Measurements from ENCODE around the gene PTPRM. TPM values are rescaled to one million over a fixed set of nuclear protein-coding genes. Genes with fewer than 3 reads are reported as not detected.

PTPRM gene
- total and polyA plus RNA-seq, 4 donors = 61.1 to 146 (median 87.5) TPM

GRCh38 chr18:8389391-8390340, 822.5 kb downstream of the PTPRM start:
- H3K9me3 ChIP-seq (ENCODE audit: control insufficient read depth in 4 of 4, insufficient read depth in 3 of 4, low read length in 3 of 4) = peaks cover 0 to 2% (median 0%) of the 10 kb centered on the region in 4 donors
- no peaks in the 10 kb centered on the region for H3K4me1 ChIP-seq (ENCODE audit: control insufficient read depth in 5 of 5, insufficient read depth in 5 of 5, low read length in 5 of 5)
- H3K4me3 ChIP-seq = no peak overlapping the region
- DNase-seq (peak; percentile 74 to 86 (median 76)), ATAC-seq (ENCODE audit: insufficient read depth, low FRiP score) (peak; percentile 82)
- H3K27ac ChIP-seq (ENCODE audit: low read depth in 1 of 2, low read length in 1 of 2) = no peak overlapping the region
- H3K36me3 ChIP-seq (ENCODE audit: control insufficient read depth in 4 of 4, insufficient read depth in 4 of 4, low read length in 4 of 4) = peaks cover 13 to 27% (median 24%) of the 10 kb centered on the region in 4 donors
- H3K27me3 ChIP-seq (ENCODE audit: control insufficient read depth in 3 of 3, insufficient read depth in 3 of 3, low read length in 2 of 3) = no peaks in the 10 kb centered on the region
- H3K9ac ChIP-seq (ENCODE audit: insufficient read depth in 1 of 2, low read length in 2 of 2) = no peak overlapping the region
- WGBS, 2 donors = 70 to 74% methylated on average over 14 of the region's 14 CpGs
- peak; percentile 60 for TF ChIP-seq CTCF (IDR thresholded peaks at IDR 0.05; ENCODE audit: control extremely low read depth, extremely low read depth)

- DNase-seq = no peak
- no peak overlapping the region for H3K4me3 ChIP-seq
- no peaks in the 10 kb centered on the region for H3K27me3 ChIP-seq (ENCODE audit: control insufficient read depth in 3 of 3, insufficient read depth in 3 of 3, low read length in 2 of 3)
- H3K36me3 ChIP-seq (ENCODE audit: control insufficient read depth in 4 of 4, insufficient read depth in 4 of 4, low read length in 4 of 4) = peaks cover 14 to 27% (median 21%) of the 10 kb centered on the region in 4 donors
- H3K4me1 ChIP-seq (ENCODE audit: control insufficient read depth in 5 of 5, insufficient read depth in 5 of 5, low read length in 5 of 5) = no peaks in the 10 kb centered on the region
- H3K9me3 ChIP-seq (ENCODE audit: control insufficient read depth in 4 of 4, insufficient read depth in 3 of 4, low read length in 3 of 4) = no peaks in the 10 kb centered on the region
- no peak overlapping the region for H3K27ac ChIP-seq (ENCODE audit: low read depth in 1 of 2, low read length in 1 of 2)
- ATAC-seq (ENCODE audit: insufficient read depth, low FRiP score) = no peak
- H3K9ac ChIP-seq (ENCODE audit: insufficient read depth in 1 of 2, low read length in 2 of 2) = no peak overlapping the region
- 55 to 83% methylated on average over 2 of the region's 2 CpGs for WGBS, 2 donors
- no peak for TF ChIP-seq CTCF (IDR thresholded peaks at IDR 0.05; ENCODE audit: control extremely low read depth, extremely low read depth)
These were observed 824.0 kb downstream of the PTPRM start for GRCh38 chr18:8391068-8391467.

- no peaks in the 10 kb centered on the region for H3K9me3 ChIP-seq (ENCODE audit: control insufficient read depth in 4 of 4, insufficient read depth in 3 of 4, low read length in 3 of 4)
- no peak for DNase-seq
- no peak for TF ChIP-seq CTCF (IDR thresholded peaks at IDR 0.05; ENCODE audit: control extremely low read depth, extremely low read depth)
- H3K27me3 ChIP-seq (ENCODE audit: control insufficient read depth in 3 of 3, insufficient read depth in 3 of 3, low read length in 2 of 3) = no peaks in the 10 kb centered on the region
- 88 to 97% methylated on average over 7 of the region's 7 CpGs for WGBS, 2 donors
- ATAC-seq (ENCODE audit: insufficient read depth, low FRiP score) = no peak
- H3K4me3 ChIP-seq = no peak overlapping the region
- H3K4me1 ChIP-seq (ENCODE audit: control insufficient read depth in 5 of 5, insufficient read depth in 5 of 5, low read length in 5 of 5) = no peaks in the 10 kb centered on the region
- peaks cover 3 to 27% (median 10%) of the 10 kb centered on the region in 4 donors for H3K36me3 ChIP-seq (ENCODE audit: control insufficient read depth in 4 of 4, insufficient read depth in 4 of 4, low read length in 4 of 4)
- H3K27ac ChIP-seq (ENCODE audit: low read depth in 1 of 2, low read length in 1 of 2) = no peak overlapping the region
- no peak overlapping the region for H3K9ac ChIP-seq (ENCODE audit: insufficient read depth in 1 of 2, low read length in 2 of 2)
These were observed 829.1 kb downstream of the PTPRM start for GRCh38 chr18:8396254-8396653.

All from lung (tissue), 12 donors.